SU-DHL-6 (cell line): ENCODE results near the gene C1orf232.

Experiments used
- H2AFZ ChIP-seq: fragments of 200-600 bp; sonication (generic); 2 replicates; pipeline ENCODE4 v1.6.1; 2014; ENCODE audit warnings: low read depth, mild to moderate bottlenecking, moderate library complexity, mixed read lengths, antibody characterized with exemption, low read length; ENCODE audit not compliant: severe bottlenecking
- H3F3A ChIP-seq: fragments of 200-600 bp; shearing (Covaris generic); 2 replicates; pipeline ENCODE4 v1.6.0; 2016; ENCODE audit warnings: antibody characterized with exemption, mild to moderate bottlenecking; ENCODE audit not compliant: insufficient read depth
- H3K27ac ChIP-seq: fragments of 200-600 bp; sonication (generic); 2 replicates; pipeline ENCODE4 v1.5.1; 2016; ENCODE audit warnings: low read depth, mild to moderate bottlenecking, low read length, moderate library complexity, mixed read lengths
- H3K27me3 ChIP-seq: fragments of 200-600 bp; sonication (generic), shearing (Covaris generic); 2 replicates; pipeline ENCODE4 v1.6.0; 2014; ENCODE audit warnings: mild to moderate bottlenecking, low read length
- H3K36me3 ChIP-seq: fragments of 200-600 bp; sonication (generic); 2 replicates; pipeline ENCODE4 v1.6.1; 2014; ENCODE audit warnings: mild to moderate bottlenecking, low read length, mixed read lengths
- H3K4me2 ChIP-seq: fragments of 300-600, 200-600 bp; shearing (Covaris generic), sonication (generic); 2 replicates; pipeline ENCODE4 v1.6.0; 2014; ENCODE audit warnings: low read length, low read depth, mild to moderate bottlenecking; ENCODE audit not compliant: poor library complexity, severe bottlenecking
- H3K4me3 ChIP-seq: fragments of 200-600 bp; sonication (generic); 2 replicates; pipeline ENCODE4 v1.5.1; 2014; ENCODE audit warnings: antibody characterized with exemption, low read length, mild to moderate bottlenecking, mixed read lengths; ENCODE audit not compliant: insufficient read depth, poor library complexity, severe bottlenecking
- H3K79me2 ChIP-seq: fragments of 200-600 bp; sonication (generic); 2 replicates; pipeline ENCODE4 v1.6.1; 2014; ENCODE audit warnings: mild to moderate bottlenecking, low read length, moderate library complexity; ENCODE audit not compliant: insufficient read depth
- H3K9ac ChIP-seq: fragments of 200-600 bp; sonication (generic); 2 replicates; pipeline ENCODE4 v1.7.0; 2014; ENCODE audit warnings: mild to moderate bottlenecking, low read length
- H3K9me2 ChIP-seq: fragments of 200-600 bp; sonication (generic); replicated peaks from 2 replicates; pipeline ENCODE4 v1.6.1; 2014; ENCODE audit warnings: low read length; ENCODE audit not compliant: insufficient read depth
- H3K9me3 ChIP-seq: fragments of 200-600 bp; sonication (generic); 2 replicates; pipeline ENCODE4 v1.6.1; 2014; ENCODE audit warnings: low read length, mixed read lengths; ENCODE audit not compliant: insufficient read depth
- H4K20me1 ChIP-seq: fragments of 200-600 bp; sonication (generic); 2 replicates; pipeline ENCODE4 v1.6.1; 2014; ENCODE audit warnings: low read depth, mild to moderate bottlenecking, antibody characterized with exemption, low read length, moderate library complexity, mixed read lengths
- EZH2phosphoT487 ChIP-seq: fragments of 200-600 bp; sonication (generic), shearing (Covaris generic); conservative IDR thresholded peaks from 2 replicates; pipeline ENCODE4 v1.6.1; 2018; ENCODE audit warnings: mild to moderate bottlenecking, antibody characterized with exemption, low read length, moderate library complexity, mixed read lengths
- TF ChIP-seq, protein P1 (sequence below): fragments of 200-600 bp; sonication (generic); IDR thresholded peaks from one replicate; pipeline ENCODE4 v1.5.1; 2017; ENCODE audit warnings: antibody characterized with exemption, mild to moderate bottlenecking, low read length, moderate library complexity; ENCODE audit not compliant: insufficient read depth, poor library complexity, severe bottlenecking

C1orf232 gene

DNA sequence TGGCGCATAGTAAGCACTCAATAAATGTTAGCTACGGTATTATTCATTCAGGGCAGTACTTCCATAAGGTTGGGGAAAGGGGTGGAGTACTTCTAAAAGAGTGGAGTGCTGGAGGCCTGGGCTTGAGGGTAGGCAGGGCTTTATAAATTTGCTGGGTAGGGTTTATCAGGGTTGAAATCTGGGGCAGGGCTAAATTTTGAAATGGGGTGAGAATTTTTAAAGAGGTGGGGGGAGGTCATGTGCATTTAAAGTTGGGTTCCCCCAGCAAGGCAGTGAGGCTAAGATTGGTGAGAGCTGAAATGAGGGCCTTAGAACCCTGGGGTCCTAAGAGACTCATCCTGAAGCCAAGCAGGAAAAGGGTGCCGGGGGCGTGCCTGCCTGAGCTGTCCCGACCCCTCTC, 31.6 kb upstream of the C1orf232 start:
- TF ChIP-seq, protein P1, sequence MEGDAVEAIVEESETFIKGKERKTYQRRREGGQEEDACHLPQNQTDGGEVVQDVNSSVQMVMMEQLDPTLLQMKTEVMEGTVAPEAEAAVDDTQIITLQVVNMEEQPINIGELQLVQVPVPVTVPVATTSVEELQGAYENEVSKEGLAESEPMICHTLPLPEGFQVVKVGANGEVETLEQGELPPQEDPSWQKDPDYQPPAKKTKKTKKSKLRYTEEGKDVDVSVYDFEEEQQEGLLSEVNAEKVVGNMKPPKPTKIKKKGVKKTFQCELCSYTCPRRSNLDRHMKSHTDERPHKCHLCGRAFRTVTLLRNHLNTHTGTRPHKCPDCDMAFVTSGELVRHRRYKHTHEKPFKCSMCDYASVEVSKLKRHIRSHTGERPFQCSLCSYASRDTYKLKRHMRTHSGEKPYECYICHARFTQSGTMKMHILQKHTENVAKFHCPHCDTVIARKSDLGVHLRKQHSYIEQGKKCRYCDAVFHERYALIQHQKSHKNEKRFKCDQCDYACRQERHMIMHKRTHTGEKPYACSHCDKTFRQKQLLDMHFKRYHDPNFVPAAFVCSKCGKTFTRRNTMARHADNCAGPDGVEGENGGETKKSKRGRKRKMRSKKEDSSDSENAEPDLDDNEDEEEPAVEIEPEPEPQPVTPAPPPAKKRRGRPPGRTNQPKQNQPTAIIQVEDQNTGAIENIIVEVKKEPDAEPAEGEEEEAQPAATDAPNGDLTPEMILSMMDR: no peak
- no peak for TF ChIP-seq EZH2phosphoT487
- no peaks in the 10 kb centered on the region for H3K9me2 ChIP-seq
- H3K27me3 ChIP-seq: no peaks in the 10 kb centered on the region
- H3K27ac ChIP-seq: no peak overlapping the region
- no peak overlapping the region for H3K9ac ChIP-seq
- H3K36me3 ChIP-seq: no peaks in the 10 kb centered on the region
- H3K79me2 ChIP-seq: no peaks in the 10 kb centered on the region
- no peaks in the 10 kb centered on the region for H3F3A ChIP-seq
- H3K4me2 ChIP-seq: no peak overlapping the region
- no peaks in the 10 kb centered on the region for H3K9me3 ChIP-seq
- H3K4me3 ChIP-seq: no peak overlapping the region
- no peak overlapping the region for H2AFZ ChIP-seq
- H4K20me1 ChIP-seq: no peaks in the 10 kb centered on the region

DNA sequence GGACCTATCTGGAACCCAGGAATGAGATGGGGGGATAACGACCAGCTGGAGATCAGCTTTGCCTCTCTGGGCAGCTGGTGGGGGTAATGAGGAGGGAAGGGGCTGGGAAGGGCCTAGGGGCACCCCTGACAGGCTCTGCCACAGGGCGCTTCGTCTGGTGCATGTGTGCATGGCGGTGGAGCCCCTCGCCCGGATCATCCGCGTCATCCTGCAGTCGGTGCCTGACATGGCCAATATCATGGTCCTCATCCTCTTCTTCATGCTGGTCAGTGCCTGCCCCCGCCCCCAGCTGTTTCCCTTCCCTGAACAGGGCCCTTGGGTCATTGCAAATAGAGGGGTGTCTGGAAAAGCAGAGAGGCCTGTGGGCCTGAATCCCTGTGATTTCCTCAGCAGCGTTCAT, 29.1 kb upstream of the C1orf232 start:
- Histone ChIP-seq H3K79me2 (no peaks in the 10 kb centered on the region), H3K9ac (no peak overlapping the region), H3K4me3 (no peak overlapping the region), H3K9me2 (no peaks in the 10 kb centered on the region), H3K27me3 (no peaks in the 10 kb centered on the region), H4K20me1 (no peaks in the 10 kb centered on the region), H3K4me2 (no peak overlapping the region), H3K36me3 (no peaks in the 10 kb centered on the region), H3F3A (no peaks in the 10 kb centered on the region), H2AFZ (no peak overlapping the region), H3K27ac (no peak overlapping the region), H3K9me3 (no peaks in the 10 kb centered on the region)
- TF ChIP-seq, protein P1: no peak
- TF ChIP-seq EZH2phosphoT487: no peak

GRCh38 chr1:26197301-26197700, 28.5 kb upstream of the C1orf232 start:
- Histone ChIP-seq H3F3A (no peaks in the 10 kb centered on the region), H3K36me3 (no peaks in the 10 kb centered on the region), H2AFZ (no peak overlapping the region), H4K20me1 (no peaks in the 10 kb centered on the region), H3K27me3 (no peaks in the 10 kb centered on the region), H3K79me2 (no peaks in the 10 kb centered on the region), H3K27ac (no peak overlapping the region), H3K9me2 (no peaks in the 10 kb centered on the region), H3K9ac (no peak overlapping the region), H3K9me3 (no peaks in the 10 kb centered on the region), H3K4me3 (no peak overlapping the region), H3K4me2 (no peak overlapping the region)
- TF ChIP-seq EZH2phosphoT487: no peak
- TF ChIP-seq, protein P1: no peak
